Skeletal muscle satellite cell (primary cell): ENCODE data around the gene RASSF5. TPM values are rescaled to one million over a fixed set of nuclear protein-coding genes. Genes with fewer than 3 reads are reported as not detected.
A peak's percentile ranks its signal among the peaks of the same experiment; 100 is the strongest.

Experiments
- H3K27me3 ChIP-seq: 2 replicates; pipeline ENCODE4 v1.7.0; 2013; ENCODE audit warnings: low read length; ENCODE audit not compliant: control insufficient read depth, insufficient read depth
- H3K36me3 ChIP-seq: 2 replicates; pipeline ENCODE4 v1.7.0; 2013; ENCODE audit warnings: mild to moderate bottlenecking, control low read depth, low read length; ENCODE audit not compliant: insufficient read depth
- H3K4me1 ChIP-seq: 2 replicates; pipeline ENCODE4 v1.7.0; 2013; ENCODE audit warnings: low read length; ENCODE audit not compliant: control insufficient read depth, insufficient read depth
- H3K4me2 ChIP-seq: 2 replicates; pipeline ENCODE4 v1.7.0; 2013; ENCODE audit warnings: mild to moderate bottlenecking, low read length
- H3K4me3 ChIP-seq: 2 replicates; pipeline ENCODE4 v1.7.0; 2013; ENCODE audit warnings: low read length
- H3K9ac ChIP-seq: 2 replicates; pipeline ENCODE4 v1.7.0; 2013; ENCODE audit warnings: mild to moderate bottlenecking, low read depth, low read length, moderate library complexity
- H3K9me3 ChIP-seq: replicated peaks from 2 replicates; pipeline ENCODE4 v1.7.0; 2013; ENCODE audit warnings: mild to moderate bottlenecking, control low read depth, low read length
- total RNA-seq: library from RNA; depleted of rRNA; stranded (reverse); fragments of >200 nt; gene quantifications from 2 replicates; pipeline ENCODE4 v1.2.3, GENCODE V29; 2012; rRNA removed

RASSF5 gene
- 0.66 and 1.0 TPM in 2 replicates for total RNA-seq

GRCh38 chr1:206507284-206508129, at the start of gene RASSF5:
Gene RASSF5, plus strand, starts transcription at chr1:206507531. Its CDS starts 72 bp downstream, at chr1:206507603.
- peak within 1 kb of the TSS; percentile 88 for H3K4me2 ChIP-seq
- no peaks in the 10 kb centered on the region for H3K9me3 ChIP-seq
- H3K9ac ChIP-seq, result peak within 1 kb of the TSS; percentile 49
- peak within 1 kb of the TSS; percentile 72 for H3K4me3 ChIP-seq
- H3K4me1 ChIP-seq, result peaks cover 24% of the 10 kb centered on the region
- no peaks in the 10 kb centered on the region for H3K36me3 ChIP-seq
- H3K27me3 ChIP-seq, result peaks cover 19% of the 10 kb centered on the region

- no peaks in the 10 kb centered on the region for H3K27me3 ChIP-seq
- H3K4me2 ChIP-seq, result no peak overlapping the region
- H3K36me3 ChIP-seq, result peaks cover 38% of the 10 kb centered on the region
- H3K4me3 ChIP-seq, result no peak overlapping the region
- no peak overlapping the region for H3K9ac ChIP-seq
- no peaks in the 10 kb centered on the region for H3K9me3 ChIP-seq
- H3K4me1 ChIP-seq, result peaks cover 21% of the 10 kb centered on the region
Measured at GRCh38 chr1:206459703-206460102, 47.6 kb upstream of the RASSF5 start.

GRCh38 chr1:206460836-206461426, 46.4 kb upstream of the RASSF5 start:
- Histone ChIP-seq H3K36me3 (peaks cover 27% of the 10 kb centered on the region), H3K27me3 (no peaks in the 10 kb centered on the region)

GRCh38 chr1:206461602-206462455, 45.5 kb upstream of the RASSF5 start:
- Histone ChIP-seq H3K4me2 (no peak overlapping the region), H3K9me3 (no peaks in the 10 kb centered on the region), H3K4me3 (no peak overlapping the region), H3K27me3 (no peaks in the 10 kb centered on the region), H3K9ac (no peak overlapping the region), H3K4me1 (peaks cover 22% of the 10 kb centered on the region), H3K36me3 (peaks cover 23% of the 10 kb centered on the region)

More at GRCh38 chr1:206460836-206461426, 46.4 kb upstream of the RASSF5 start:
- H3K4me1 ChIP-seq, result peaks cover 26% of the 10 kb centered on the region
- no peaks in the 10 kb centered on the region for H3K9me3 ChIP-seq
- no peak overlapping the region for H3K9ac ChIP-seq
- no peak overlapping the region for H3K4me3 ChIP-seq
- no peak overlapping the region for H3K4me2 ChIP-seq

GRCh38 chr1:206463137-206463536, 44.2 kb upstream of the RASSF5 start:
- Histone ChIP-seq H3K4me1 (peaks cover 19% of the 10 kb centered on the region), H3K9me3 (no peaks in the 10 kb centered on the region), H3K36me3 (peaks cover 22% of the 10 kb centered on the region), H3K4me2 (no peak overlapping the region), H3K9ac (no peak overlapping the region), H3K4me3 (no peak overlapping the region), H3K27me3 (no peaks in the 10 kb centered on the region)

- Histone ChIP-seq H3K9me3 (no peaks in the 10 kb centered on the region), H3K4me2 (no peak overlapping the region), H3K4me1 (peaks cover 24% of the 10 kb centered on the region), H3K36me3 (peaks cover 15% of the 10 kb centered on the region), H3K9ac (no peak overlapping the region), H3K27me3 (no peaks in the 10 kb centered on the region), H3K4me3 (no peak overlapping the region)
Measured at GRCh38 chr1:206463911-206464310, 43.4 kb upstream of the RASSF5 start.

- no peaks in the 10 kb centered on the region for H3K27me3 ChIP-seq
- H3K9me3 ChIP-seq, result no peaks in the 10 kb centered on the region
- H3K9ac ChIP-seq, result no peak overlapping the region
- H3K4me1 ChIP-seq, result peaks cover 28% of the 10 kb centered on the region
- no peak overlapping the region for H3K4me2 ChIP-seq
- H3K4me3 ChIP-seq, result no peak overlapping the region
- peaks cover 14% of the 10 kb centered on the region for H3K36me3 ChIP-seq
Measured at GRCh38 chr1:206464456-206464964, 42.8 kb upstream of the RASSF5 start.

GRCh38 chr1:206465951-206466350, 41.4 kb upstream of the RASSF5 start:
- Histone ChIP-seq H3K9me3 (no peaks in the 10 kb centered on the region), H3K27me3 (no peaks in the 10 kb centered on the region), H3K9ac (no peak overlapping the region), H3K36me3 (peaks cover 14% of the 10 kb centered on the region), H3K4me1 (peaks cover 35% of the 10 kb centered on the region), H3K4me2 (no peak overlapping the region), H3K4me3 (no peak overlapping the region)

GRCh38 chr1:206466840-206467649, 40.3 kb upstream of the RASSF5 start:
- Histone ChIP-seq H3K4me1 (peaks cover 45% of the 10 kb centered on the region), H3K9ac (no peak overlapping the region)

GRCh38 chr1:206467915-206468314, 39.4 kb upstream of the RASSF5 start:
- peaks cover 53% of the 10 kb centered on the region for H3K4me1 ChIP-seq
- no peaks in the 10 kb centered on the region for H3K27me3 ChIP-seq
- H3K9ac ChIP-seq, result no peak overlapping the region
- H3K4me3 ChIP-seq, result no peak overlapping the region
- H3K9me3 ChIP-seq, result no peaks in the 10 kb centered on the region
- H3K4me2 ChIP-seq, result peak overlapping the region; percentile 3
- H3K36me3 ChIP-seq, result peaks cover 7% of the 10 kb centered on the region

More at GRCh38 chr1:206466840-206467649, 40.3 kb upstream of the RASSF5 start:
- Histone ChIP-seq H3K4me2 (no peak overlapping the region), H3K9me3 (no peaks in the 10 kb centered on the region), H3K27me3 (no peaks in the 10 kb centered on the region), H3K36me3 (peaks cover 7% of the 10 kb centered on the region), H3K4me3 (no peak overlapping the region)
